Measurements from ENCODE around the gene SYT14.

Gene SYT14

DNA sequence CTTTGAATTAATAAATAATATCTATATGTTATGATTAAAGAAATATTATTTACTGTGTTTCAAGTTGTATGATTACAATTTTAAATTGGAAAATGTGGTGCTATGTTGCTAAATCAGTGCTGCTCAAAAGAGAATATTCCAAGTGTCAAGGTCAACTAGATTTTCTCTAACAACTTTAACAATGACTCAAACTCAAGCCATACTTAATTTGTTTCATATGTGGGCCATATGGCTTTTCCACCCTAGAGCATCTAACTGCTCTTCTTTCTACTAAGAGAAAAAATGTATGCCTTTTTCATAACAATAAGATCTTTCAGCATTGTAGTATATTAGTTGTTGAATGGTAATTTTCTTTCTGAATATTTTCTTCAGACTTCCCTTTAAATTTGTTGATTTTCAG, 8.3 kb upstream of the SYT14 start:
- ChIA-PET POLR2A (interaction anchor here (0.6 kb wide), 1 partner anchor 75 kb away, joined by 9 read pairs; no protein-coding TSS in a partner anchor), CTCF (no interaction called here)
- no peak for DNase-seq
- Histone ChIP-seq H3K27me3 (replicated peaks in 2 of 5; ENCODE audit: control insufficient read depth in 4 of 5, insufficient read depth in 5 of 5, low read length in 4 of 5) (peaks cover 0 to 11% (median 3%) of the 10 kb centered on the region in 5 experiments), H3K27ac (ENCODE audit: insufficient read depth in 1 of 2, low read depth in 1 of 2, low read length in 2 of 2, poor library complexity in 1 of 2, severe bottlenecking in 2 of 2) (no peak overlapping the region), H3K36me3 (ENCODE audit: control insufficient read depth in 4 of 4, insufficient read depth in 4 of 4, low read length in 3 of 4) (no peaks in the 10 kb centered on the region), H3K4me1 (ENCODE audit: control extremely low read depth in 1 of 4, control insufficient read depth in 4 of 4, insufficient read depth in 4 of 4, low read length in 3 of 4) (peaks cover 0 to 9% (median 0%) of the 10 kb centered on the region in 4 experiments), H3K4me3 (ENCODE audit: control insufficient read depth in 1 of 7, extremely low read depth in 1 of 7, insufficient read depth in 4 of 7, low read depth in 2 of 7, low read length in 6 of 7) (no peak overlapping the region), H3K9me3 (ENCODE audit: control extremely low read depth in 1 of 5, control insufficient read depth in 4 of 5, insufficient read depth in 2 of 5, low read depth in 1 of 5, low read length in 4 of 5) (no peaks in the 10 kb centered on the region)

DNA sequence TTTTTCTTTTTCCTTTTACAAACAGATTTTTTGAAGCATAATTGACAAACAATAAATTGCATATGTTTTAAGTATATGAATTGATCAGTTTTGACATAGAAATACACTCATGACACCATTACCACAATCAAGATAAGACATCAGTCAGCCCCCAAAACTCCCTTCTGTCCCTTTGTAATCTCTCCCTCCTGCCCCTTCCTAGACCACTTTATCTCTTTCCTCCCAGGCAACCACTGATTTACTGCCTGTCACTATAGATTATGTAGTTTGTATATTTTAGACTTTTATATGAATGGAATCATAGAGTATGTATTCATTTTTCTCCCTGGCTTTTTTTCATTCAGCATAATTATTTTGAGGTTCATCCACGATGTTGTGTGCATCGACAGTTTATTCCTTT, 6.9 kb upstream of the SYT14 start:
- CTCF ChIA-PET: no interaction called here
- peaks cover 0 to 1% (median 0%) of the 10 kb centered on the region in 5 experiments for H3K9me3 ChIP-seq (ENCODE audit: control extremely low read depth in 1 of 5, control insufficient read depth in 4 of 5, insufficient read depth in 2 of 5, low read depth in 1 of 5, low read length in 4 of 5)
- no peaks in the 10 kb centered on the region for H3K36me3 ChIP-seq (ENCODE audit: control insufficient read depth in 4 of 4, insufficient read depth in 4 of 4, low read length in 3 of 4)
- H3K4me1 ChIP-seq (ENCODE audit: control extremely low read depth in 1 of 4, control insufficient read depth in 4 of 4, insufficient read depth in 4 of 4, low read length in 3 of 4): peaks cover 0 to 9% (median 0%) of the 10 kb centered on the region in 4 experiments
- H3K27ac ChIP-seq (ENCODE audit: insufficient read depth in 1 of 2, low read depth in 1 of 2, low read length in 2 of 2, poor library complexity in 1 of 2, severe bottlenecking in 2 of 2): no peak overlapping the region
- no peak overlapping the region for H3K4me3 ChIP-seq (ENCODE audit: control insufficient read depth in 1 of 7, extremely low read depth in 1 of 7, insufficient read depth in 4 of 7, low read depth in 2 of 7, low read length in 6 of 7)
- WGBS (ENCODE audit: insufficient coverage): no CpG with 5 or more reads among the region's 2 CpGs
- H3K27me3 ChIP-seq (replicated peaks in 2 of 5; ENCODE audit: control insufficient read depth in 4 of 5, insufficient read depth in 5 of 5, low read length in 4 of 5): peaks cover 0 to 17% (median 2%) of the 10 kb centered on the region in 5 experiments
- POLR2A ChIA-PET: no interaction called here
- DNase-seq: peak; percentile 48 to 76 (median 65)

DNA sequence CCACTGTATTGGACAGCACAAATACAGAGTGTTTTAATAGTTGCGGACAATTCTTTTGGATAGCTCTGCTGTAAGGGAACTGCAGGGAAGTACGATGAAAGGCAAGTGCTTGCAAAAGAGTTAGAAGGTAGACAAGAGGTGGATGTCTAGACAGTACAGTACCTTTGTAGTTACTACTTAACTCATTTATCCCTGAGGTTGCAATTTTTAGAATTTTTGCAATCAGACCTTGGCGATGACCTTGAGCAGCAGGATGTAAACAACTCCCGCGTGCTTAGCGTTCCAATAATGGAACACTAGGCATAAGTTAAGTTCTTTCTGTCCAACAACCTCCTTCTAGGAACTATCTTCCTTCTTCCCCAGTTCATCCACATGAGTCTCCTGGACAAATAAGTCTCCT, 1.9 kb upstream of the SYT14 start:
- Histone ChIP-seq H3K9me3 (ENCODE audit: control extremely low read depth in 1 of 5, control insufficient read depth in 4 of 5, insufficient read depth in 2 of 5, low read depth in 1 of 5, low read length in 4 of 5) (peaks cover 0 to 1% (median 0%) of the 10 kb centered on the region in 5 experiments), H3K27ac (ENCODE audit: insufficient read depth in 1 of 2, low read depth in 1 of 2, low read length in 2 of 2, poor library complexity in 1 of 2, severe bottlenecking in 2 of 2) (no peak overlapping the region), H3K4me1 (ENCODE audit: control extremely low read depth in 1 of 4, control insufficient read depth in 4 of 4, insufficient read depth in 4 of 4, low read length in 3 of 4) (peaks cover 0 to 19% (median 8%) of the 10 kb centered on the region in 4 experiments), H3K4me3 (ENCODE audit: control insufficient read depth in 1 of 7, extremely low read depth in 1 of 7, insufficient read depth in 4 of 7, low read depth in 2 of 7, low read length in 6 of 7) (no peak overlapping the region), H3K27me3 (replicated peaks in 2 of 5; ENCODE audit: control insufficient read depth in 4 of 5, insufficient read depth in 5 of 5, low read length in 4 of 5) (peaks cover 11 to 59% (median 26%) of the 10 kb centered on the region in 5 experiments), H3K36me3 (ENCODE audit: control insufficient read depth in 4 of 4, insufficient read depth in 4 of 4, low read length in 3 of 4) (no peaks in the 10 kb centered on the region)
- POLR2A ChIA-PET: no interaction called here
- CTCF ChIA-PET: no interaction called here
- WGBS (ENCODE audit: insufficient coverage): 96% methylated on average over 6 of the region's 6 CpGs
- no peak for DNase-seq

DNA sequence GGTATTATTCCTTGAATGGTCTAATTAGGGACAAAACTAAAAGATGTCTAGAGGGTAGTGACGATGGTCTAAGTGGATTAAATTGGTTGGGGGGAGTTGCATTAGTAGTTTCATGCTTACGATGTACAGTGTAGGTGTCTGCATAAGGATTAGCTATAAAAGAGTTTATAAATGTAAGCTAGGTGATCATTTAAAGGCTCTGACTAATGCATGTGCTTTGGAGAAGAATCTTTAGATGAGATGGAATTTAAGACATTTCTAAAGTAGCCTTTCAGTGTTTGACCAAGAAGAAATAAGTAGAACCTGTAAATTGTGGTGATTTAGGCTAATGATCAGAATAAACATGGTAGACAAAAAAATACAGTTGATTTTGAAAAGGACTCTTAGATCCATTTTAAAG, 7.4 kb downstream of the SYT14 start:
- Histone ChIP-seq H3K36me3 (ENCODE audit: control insufficient read depth in 4 of 4, insufficient read depth in 4 of 4, low read length in 3 of 4) (no peaks in the 10 kb centered on the region), H3K27ac (ENCODE audit: insufficient read depth in 1 of 2, low read depth in 1 of 2, low read length in 2 of 2, poor library complexity in 1 of 2, severe bottlenecking in 2 of 2) (no peak overlapping the region), H3K4me1 (ENCODE audit: control extremely low read depth in 1 of 4, control insufficient read depth in 4 of 4, insufficient read depth in 4 of 4, low read length in 3 of 4) (no peaks in the 10 kb centered on the region), H3K27me3 (replicated peaks in 2 of 5; ENCODE audit: control insufficient read depth in 4 of 5, insufficient read depth in 5 of 5, low read length in 4 of 5) (peaks cover 0 to 22% (median under 1%) of the 10 kb centered on the region in 5 experiments), H3K9me3 (ENCODE audit: control extremely low read depth in 1 of 5, control insufficient read depth in 4 of 5, insufficient read depth in 2 of 5, low read depth in 1 of 5, low read length in 4 of 5) (no peaks in the 10 kb centered on the region), H3K4me3 (ENCODE audit: control insufficient read depth in 1 of 7, extremely low read depth in 1 of 7, insufficient read depth in 4 of 7, low read depth in 2 of 7, low read length in 6 of 7) (no peak overlapping the region)
- ChIA-PET POLR2A (no interaction called here), CTCF (no interaction called here)
- no peak for DNase-seq
- 100% methylated on average over 2 of the region's 2 CpGs for WGBS (ENCODE audit: insufficient coverage)

DNA sequence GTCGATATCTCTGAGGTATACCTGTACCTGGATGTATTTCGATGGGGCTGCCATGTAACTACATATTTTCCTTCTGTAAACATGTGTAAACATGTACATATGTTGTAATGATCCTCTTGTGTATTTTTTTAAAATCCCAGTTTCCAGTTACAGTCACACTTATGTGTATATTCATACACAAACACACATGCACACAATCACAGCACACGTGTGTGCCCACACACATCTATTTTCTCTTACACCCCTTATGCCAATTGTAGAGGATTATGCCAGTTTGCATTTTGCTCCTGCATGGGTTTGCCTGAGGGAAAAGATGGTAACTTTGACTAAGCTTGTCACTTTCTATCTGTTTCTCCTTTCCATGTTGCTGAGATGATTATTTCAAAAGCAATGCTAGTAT, 10.1 kb downstream of the SYT14 start:
- Histone ChIP-seq H3K9me3 (ENCODE audit: control extremely low read depth in 1 of 5, control insufficient read depth in 4 of 5, insufficient read depth in 2 of 5, low read depth in 1 of 5, low read length in 4 of 5) (no peaks in the 10 kb centered on the region), H3K36me3 (ENCODE audit: control insufficient read depth in 4 of 4, insufficient read depth in 4 of 4, low read length in 3 of 4) (no peaks in the 10 kb centered on the region), H3K27me3 (replicated peaks in 2 of 5; ENCODE audit: control insufficient read depth in 4 of 5, insufficient read depth in 5 of 5, low read length in 4 of 5) (peaks cover 0 to 16% (median 0%) of the 10 kb centered on the region in 5 experiments), H3K4me3 (ENCODE audit: control insufficient read depth in 1 of 7, extremely low read depth in 1 of 7, insufficient read depth in 4 of 7, low read depth in 2 of 7, low read length in 6 of 7) (no peak overlapping the region), H3K27ac (ENCODE audit: insufficient read depth in 1 of 2, low read depth in 1 of 2, low read length in 2 of 2, poor library complexity in 1 of 2, severe bottlenecking in 2 of 2) (no peak overlapping the region), H3K4me1 (ENCODE audit: control extremely low read depth in 1 of 4, control insufficient read depth in 4 of 4, insufficient read depth in 4 of 4, low read length in 3 of 4) (no peaks in the 10 kb centered on the region)
- no peak for DNase-seq
- POLR2A ChIA-PET: no interaction called here
- CTCF ChIA-PET: no interaction called here
- no CpG with 5 or more reads among the region's 3 CpGs for WGBS (ENCODE audit: insufficient coverage)

DNA sequence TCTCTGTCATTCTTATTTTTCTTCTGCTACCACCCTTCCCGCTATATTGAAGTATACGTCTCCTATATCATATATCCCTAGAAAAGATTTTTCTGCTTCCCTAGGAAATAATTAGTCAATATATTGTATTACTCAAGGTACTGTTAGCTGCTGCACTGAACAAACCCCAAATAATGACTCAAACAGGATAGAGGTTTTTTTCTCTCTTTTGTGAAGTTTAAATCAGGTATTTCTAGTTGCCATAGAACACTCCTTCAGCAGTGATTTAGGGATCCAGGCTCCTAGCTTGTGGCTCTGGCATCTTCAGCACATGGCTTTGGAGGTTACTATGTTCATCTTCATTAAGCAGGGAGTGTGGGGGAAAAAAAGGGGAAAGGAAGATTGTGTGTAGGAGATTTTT, 18.1 kb downstream of the SYT14 start:
- peaks cover 0 to 3% (median 0%) of the 10 kb centered on the region in 5 experiments for H3K9me3 ChIP-seq (ENCODE audit: control extremely low read depth in 1 of 5, control insufficient read depth in 4 of 5, insufficient read depth in 2 of 5, low read depth in 1 of 5, low read length in 4 of 5)
- ChIA-PET POLR2A (no interaction called here), CTCF (no interaction called here)
- peaks cover 0 to 12% (median 0%) of the 10 kb centered on the region in 5 experiments for H3K27me3 ChIP-seq (replicated peaks in 2 of 5; ENCODE audit: control insufficient read depth in 4 of 5, insufficient read depth in 5 of 5, low read length in 4 of 5)
- no CpG with 5 or more reads among the region's 2 CpGs for WGBS (ENCODE audit: insufficient coverage)
- no peak overlapping the region for H3K4me3 ChIP-seq (ENCODE audit: control insufficient read depth in 1 of 7, extremely low read depth in 1 of 7, insufficient read depth in 4 of 7, low read depth in 2 of 7, low read length in 6 of 7)
- no peak for DNase-seq
- H3K4me1 ChIP-seq (ENCODE audit: control extremely low read depth in 1 of 4, control insufficient read depth in 4 of 4, insufficient read depth in 4 of 4, low read length in 3 of 4): no peaks in the 10 kb centered on the region
- H3K27ac ChIP-seq (ENCODE audit: insufficient read depth in 1 of 2, low read depth in 1 of 2, low read length in 2 of 2, poor library complexity in 1 of 2, severe bottlenecking in 2 of 2): no peak overlapping the region
- no peaks in the 10 kb centered on the region for H3K36me3 ChIP-seq (ENCODE audit: control insufficient read depth in 4 of 4, insufficient read depth in 4 of 4, low read length in 3 of 4)

DNA sequence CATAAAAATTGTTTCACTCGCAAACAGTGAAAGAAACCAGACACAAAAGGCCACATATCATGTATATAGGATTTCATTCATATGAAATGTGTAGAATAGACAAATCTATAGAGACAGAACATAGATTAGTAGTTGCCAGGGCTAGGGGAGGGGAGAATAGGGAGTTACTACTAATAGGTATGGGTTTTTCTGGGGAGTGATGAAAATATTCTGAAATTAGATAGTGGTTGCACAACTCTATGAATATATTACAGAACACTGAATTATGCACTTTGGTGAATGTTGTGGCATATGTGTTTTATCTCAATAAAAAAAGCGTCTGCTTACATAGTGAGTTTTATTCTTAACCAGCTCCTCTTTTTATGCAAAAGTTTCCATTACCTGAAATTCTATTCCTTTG, 21.6 kb downstream of the SYT14 start:
- Histone ChIP-seq H3K4me3 (ENCODE audit: control insufficient read depth in 1 of 7, extremely low read depth in 1 of 7, insufficient read depth in 4 of 7, low read depth in 2 of 7, low read length in 6 of 7) (no peak overlapping the region), H3K27me3 (replicated peaks in 2 of 5; ENCODE audit: control insufficient read depth in 4 of 5, insufficient read depth in 5 of 5, low read length in 4 of 5) (peaks cover 0 to 7% (median 0%) of the 10 kb centered on the region in 5 experiments), H3K4me1 (ENCODE audit: control extremely low read depth in 1 of 4, control insufficient read depth in 4 of 4, insufficient read depth in 4 of 4, low read length in 3 of 4) (no peaks in the 10 kb centered on the region), H3K27ac (ENCODE audit: insufficient read depth in 1 of 2, low read depth in 1 of 2, low read length in 2 of 2, poor library complexity in 1 of 2, severe bottlenecking in 2 of 2) (no peak overlapping the region), H3K36me3 (ENCODE audit: control insufficient read depth in 4 of 4, insufficient read depth in 4 of 4, low read length in 3 of 4) (no peaks in the 10 kb centered on the region), H3K9me3 (ENCODE audit: control extremely low read depth in 1 of 5, control insufficient read depth in 4 of 5, insufficient read depth in 2 of 5, low read depth in 1 of 5, low read length in 4 of 5) (peaks cover 0 to 3% (median 0%) of the 10 kb centered on the region in 5 experiments)
- DNase-seq: no peak
- ChIA-PET CTCF (no interaction called here), POLR2A (no interaction called here)
- no CpG with 5 or more reads among the region's 2 CpGs for WGBS (ENCODE audit: insufficient coverage)
